Measurements from ENCODE around the gene DLEC1. TPM values are rescaled to one million over a fixed set of nuclear protein-coding genes. Genes with fewer than 3 reads are reported as not detected.
"Not testable (repeated sequence)": the region's sequence is repeated elsewhere in the genome, so short reads cannot be mapped to it uniquely, and the experiment has no call there.

Gene DLEC1
- total RNA-seq, 1 donor from 2014 or later, result 0.41 TPM

- not testable (repeated sequence) for FAIRE-seq
These were observed 38.1 kb downstream of the DLEC1 start for GRCh38 chr3:38077073-38077472.

DNA sequence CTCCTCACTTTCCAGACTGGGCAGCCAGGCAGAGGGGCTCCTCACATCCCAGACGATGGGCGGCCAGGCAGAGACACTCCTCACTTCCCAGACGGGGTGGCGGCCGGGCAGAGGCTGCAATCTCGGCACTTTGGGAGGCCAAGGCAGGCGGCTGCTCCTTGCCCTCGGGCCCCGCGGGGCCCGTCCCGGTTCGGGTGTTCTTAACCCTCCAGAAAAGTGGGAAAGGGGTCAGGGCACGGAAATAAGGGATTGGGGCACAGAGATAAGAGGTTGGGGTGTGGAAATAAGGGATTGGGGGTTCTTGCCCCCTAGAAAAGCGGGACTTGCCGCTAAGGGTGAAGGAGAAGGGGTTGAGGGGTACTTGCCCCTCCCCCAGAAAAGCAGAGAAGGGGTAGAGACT, 43.3 kb downstream of the DLEC1 start:
- not testable (repeated sequence) for FAIRE-seq; DNase-seq (ENCODE audit: low spot score in 2 of 2)

More at GRCh38 chr3:38077073-38077472, 38.1 kb downstream of the DLEC1 start:
- not testable (repeated sequence) for DNase-seq (ENCODE audit: low spot score in 2 of 2)

DNA sequence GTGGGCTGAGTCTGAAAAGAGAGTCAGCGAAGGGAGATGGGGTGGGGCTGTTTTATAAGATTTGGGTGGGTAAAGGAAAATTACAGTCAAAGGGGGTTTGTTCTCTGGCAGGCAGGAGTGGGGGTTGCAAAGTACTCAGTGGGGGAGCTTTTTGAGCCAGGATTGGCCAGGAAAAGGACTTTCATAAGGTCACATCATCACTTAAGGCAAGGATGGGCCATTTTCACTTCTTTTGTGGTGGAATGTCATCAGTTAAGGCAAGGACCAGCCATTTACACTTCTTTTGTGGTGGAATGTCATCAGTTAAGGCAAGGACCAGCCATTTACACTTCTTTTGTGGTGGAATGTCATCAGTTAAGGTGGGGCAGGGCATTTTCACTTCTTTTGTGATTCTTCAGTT, 44.2 kb downstream of the DLEC1 start:
- DNase-seq (ENCODE audit: low spot score in 2 of 2); FAIRE-seq: not testable (repeated sequence)

DNA sequence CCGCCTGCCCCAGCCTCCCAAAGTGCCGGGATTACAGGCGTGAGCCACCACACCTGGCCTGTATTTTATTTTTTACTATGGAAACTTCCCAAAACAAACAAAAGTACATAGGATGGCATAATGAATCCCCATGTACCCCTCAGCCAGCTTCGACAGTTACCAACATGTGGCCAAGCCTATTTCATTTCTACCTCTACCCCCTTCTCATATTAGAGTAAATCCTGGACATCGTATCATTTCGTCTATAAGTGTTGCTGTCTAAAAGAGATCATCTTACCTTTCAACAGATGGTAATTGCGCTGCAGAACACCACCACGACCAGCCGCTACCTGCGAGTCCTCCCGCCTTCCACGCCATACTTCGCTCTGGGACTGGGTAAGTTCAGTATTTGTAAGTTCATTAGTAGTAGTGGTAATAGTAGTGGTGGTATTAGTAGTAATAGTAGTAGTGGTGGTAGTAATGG, 44.9 kb downstream of the DLEC1 start:
- no peak for DNase-seq (ENCODE audit: low spot score in 2 of 2)
- no peak for FAIRE-seq

GRCh38 chr3:38084334-38085310, 45.6 kb downstream of the DLEC1 start:
- DNase-seq (ENCODE audit: low spot score in 2 of 2), result no peak
- FAIRE-seq, result no peak

DNA sequence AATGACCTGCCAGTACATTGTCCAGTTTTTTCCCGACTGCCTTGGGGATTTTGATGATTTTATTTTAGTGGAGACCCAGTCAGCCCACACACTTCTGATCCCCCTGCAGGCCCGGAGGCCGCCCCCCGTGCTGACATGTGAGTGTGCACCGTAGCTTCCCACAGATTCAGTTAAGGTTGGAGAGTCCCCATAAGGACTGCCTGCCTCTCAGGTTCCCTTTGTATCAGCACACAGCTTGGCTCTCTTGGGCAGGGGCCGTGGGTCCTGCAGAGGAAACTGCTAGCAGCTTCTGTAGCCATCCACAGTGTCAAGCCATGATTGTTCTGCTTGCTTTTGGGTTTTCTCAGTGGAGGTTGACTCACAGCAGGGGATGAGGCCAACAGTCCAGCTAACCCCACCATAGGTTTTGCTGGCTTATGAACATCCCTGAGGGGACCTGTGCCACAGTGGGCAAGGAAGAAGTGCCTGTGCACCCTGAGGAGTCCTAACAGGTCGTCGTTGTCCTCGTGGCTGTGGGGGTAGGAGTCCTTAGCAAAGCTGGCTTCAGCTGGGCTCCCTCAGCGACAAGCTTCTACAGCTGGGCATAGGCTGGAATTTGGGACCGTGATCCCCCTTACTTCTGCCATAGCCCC, 46.4 kb downstream of the DLEC1 start:
- FAIRE-seq, result no peak

DNA sequence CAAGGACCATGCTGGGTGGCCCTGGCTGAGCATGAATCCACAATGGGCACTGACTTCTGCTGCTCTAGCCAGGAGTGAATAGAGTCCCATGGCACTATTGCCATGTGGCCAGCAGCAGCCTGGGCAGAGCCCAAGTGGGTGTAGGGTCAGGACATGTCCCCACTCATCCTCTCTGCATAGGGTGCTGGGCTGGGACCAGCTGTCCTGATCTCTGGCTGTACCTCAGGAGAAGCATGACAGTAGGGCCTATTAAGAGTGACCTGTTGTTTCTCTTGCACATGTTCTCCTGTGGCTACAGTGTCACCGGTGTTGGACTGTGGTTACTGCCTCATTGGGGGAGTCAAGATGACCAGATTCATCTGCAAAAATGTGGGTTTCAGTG, 46.9 kb downstream of the DLEC1 start:
- FAIRE-seq, result no peak
- no peak for DNase-seq (ENCODE audit: low spot score in 2 of 2)

More for the DNA sequence above, 46.4 kb downstream of the DLEC1 start:
- DNase-seq (ENCODE audit: low spot score in 2 of 2), result no peak

DNA sequence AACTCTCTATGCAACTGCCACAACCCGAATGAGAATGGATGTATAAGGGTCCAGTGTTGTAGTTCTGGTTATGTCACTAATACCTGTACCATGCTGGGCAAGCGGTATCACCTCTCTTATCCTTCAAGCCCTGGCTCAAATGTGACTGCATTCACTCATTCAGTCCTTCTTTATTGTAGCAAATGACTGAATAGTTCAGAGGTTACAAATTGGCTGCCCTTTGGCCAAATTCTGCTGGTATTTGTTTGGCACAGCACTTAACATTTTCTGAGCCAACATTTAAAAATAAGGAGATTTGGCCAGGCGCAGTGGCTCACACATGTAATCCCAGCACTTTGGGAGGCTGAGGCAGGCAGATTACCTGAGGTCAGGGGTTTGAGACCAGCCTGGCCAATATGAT, 47.5 kb downstream of the DLEC1 start:
- DNase-seq (ENCODE audit: low spot score in 2 of 2), result no peak
- FAIRE-seq, result no peak

GRCh38 chr3:38087278-38087677, 48.3 kb downstream of the DLEC1 start:
- not testable (repeated sequence) for DNase-seq (ENCODE audit: low spot score in 2 of 2); FAIRE-seq

- FAIRE-seq (no peak), DNase-seq (ENCODE audit: low spot score in 2 of 2) (no peak)
These were observed 49.4 kb downstream of the DLEC1 start for GRCh38 chr3:38088126-38089078.

GRCh38 chr3:38089163-38089562, 50.2 kb downstream of the DLEC1 start:
- DNase-seq (ENCODE audit: low spot score in 2 of 2) (no peak), FAIRE-seq (no peak)

- DNase-seq (ENCODE audit: low spot score in 2 of 2) (no peak), FAIRE-seq (no peak)
These were observed 51.4 kb downstream of the DLEC1 start for GRCh38 chr3:38090453-38090852.

DNA sequence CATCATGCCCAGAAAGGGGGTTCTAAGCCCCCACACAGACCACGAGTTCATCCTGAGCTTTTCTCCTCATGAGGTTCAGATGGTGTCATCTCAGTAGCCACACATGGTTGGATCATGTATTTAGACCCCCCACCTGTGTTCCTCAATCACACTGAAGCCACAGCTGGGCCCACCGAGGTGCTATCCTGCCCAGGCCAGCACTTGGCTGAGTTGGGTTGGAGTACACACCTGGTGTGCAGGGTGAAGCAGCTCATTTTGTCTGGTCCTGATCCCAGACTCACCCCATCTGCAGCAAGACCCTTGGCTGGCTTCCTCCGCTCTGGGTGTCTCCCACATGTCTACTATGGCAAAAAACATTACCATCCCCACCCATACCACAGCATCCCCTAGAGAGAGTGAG, 56.0 kb downstream of the DLEC1 start:
- FAIRE-seq (no peak), DNase-seq (ENCODE audit: low spot score in 2 of 2) (no peak)

GRCh38 chr3:38095669-38096483, 56.9 kb downstream of the DLEC1 start:
- FAIRE-seq (no peak), DNase-seq (ENCODE audit: low spot score in 2 of 2) (no peak)

DNA sequence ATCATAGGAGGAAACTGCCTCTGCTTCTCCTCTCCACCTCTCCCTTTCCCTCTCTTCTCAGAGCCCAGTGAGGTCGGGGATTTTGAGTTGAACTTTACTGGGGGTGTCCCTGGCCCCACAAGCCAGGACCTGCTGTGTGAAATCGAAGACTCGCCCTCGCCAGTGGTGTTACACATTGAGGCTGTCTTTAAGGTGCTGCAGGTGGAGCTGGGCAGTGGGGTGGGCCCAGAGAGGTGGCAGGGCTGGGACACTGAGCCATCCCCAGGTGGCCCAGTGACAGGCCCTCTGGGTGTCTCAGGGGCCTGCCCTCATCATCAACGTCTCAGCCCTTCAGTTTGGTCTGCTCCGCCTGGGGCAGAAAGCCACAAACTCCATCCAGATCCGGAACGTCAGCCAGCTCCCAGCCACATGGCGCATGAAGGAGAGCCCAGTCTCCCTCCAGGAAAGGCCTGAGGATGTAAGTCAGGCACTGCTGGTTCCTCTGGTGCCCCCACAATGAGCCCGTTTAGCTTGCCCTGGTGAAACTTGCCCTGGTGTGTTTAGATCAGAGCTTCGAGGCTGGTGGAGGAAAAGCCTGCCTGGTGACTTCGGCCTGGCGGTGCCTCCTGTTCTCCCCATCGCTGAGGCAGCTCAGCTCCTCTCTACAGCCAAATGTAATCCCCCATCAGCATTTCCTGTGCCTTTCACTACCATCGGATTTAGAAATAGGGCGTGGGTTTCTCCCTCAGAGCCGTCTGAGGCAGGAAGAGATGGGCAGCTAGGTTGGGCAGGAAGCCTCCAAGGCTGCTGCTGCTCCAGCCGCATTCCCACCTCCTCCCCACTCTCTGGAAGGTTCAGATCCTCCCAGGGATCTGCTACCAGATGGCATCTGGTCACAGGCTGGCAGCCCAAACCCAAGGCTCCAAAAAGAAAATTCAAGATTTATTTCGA, 58.7 kb downstream of the DLEC1 start:
- FAIRE-seq (no peak), DNase-seq (ENCODE audit: low spot score in 2 of 2) (no peak)

DNA sequence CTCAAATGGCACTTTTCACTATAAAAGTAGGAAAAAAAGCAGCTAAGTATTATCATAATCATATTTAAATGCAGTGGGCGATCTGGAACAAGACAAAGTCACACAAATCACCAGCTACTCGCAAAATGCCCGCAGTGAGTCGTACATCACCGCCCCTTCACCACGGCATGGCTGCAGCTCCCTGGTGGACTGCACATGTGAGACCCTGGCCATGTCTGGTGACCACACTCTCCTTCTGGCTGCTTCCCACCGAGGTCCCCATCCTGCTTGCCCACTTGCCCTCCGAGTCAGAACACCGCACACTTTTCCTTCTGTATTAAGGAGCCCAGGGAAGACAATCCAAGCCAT, 59.3 kb downstream of the DLEC1 start:
- DNase-seq (ENCODE audit: low spot score in 2 of 2) (no peak), FAIRE-seq (no peak)

- no peak for FAIRE-seq
- no peak for DNase-seq (ENCODE audit: low spot score in 2 of 2)
These were observed 60.5 kb downstream of the DLEC1 start for GRCh38 chr3:38099518-38099917.

GRCh38 chr3:38100498-38100897, 61.5 kb downstream of the DLEC1 start:
- FAIRE-seq, result no peak

More at GRCh38 chr3:38100498-38100897, 61.5 kb downstream of the DLEC1 start:
- no peak for DNase-seq (ENCODE audit: low spot score in 2 of 2)
